GM20000 (cell line): ENCODE data around the gene ACSL4.
"Not testable (repeated sequence)": the region's sequence is repeated elsewhere in the genome, so short reads cannot be mapped to it uniquely, and the experiment has no call there.

ENCODE experiments used
- DNase-seq: peaks from one replicate; pipeline ENCODE4 v3.0.0; 2012; ENCODE audit warnings: low spot score
- CTCF ChIP-seq: IDR thresholded peaks from 2 replicates; pipeline ENCODE4 v1.5.1; 2012; ENCODE audit warnings: mild to moderate bottlenecking, control low read depth; ENCODE audit errors: extremely low read depth, missing control alignments

Gene ACSL4

GRCh38 chrX:109747681-109748080 is 14.6 kb upstream of the ACSL4 start:
- DNase-seq = no peak
- TF ChIP-seq CTCF = no peak

- no peak for DNase-seq
- TF ChIP-seq CTCF = no peak
These were observed 9.7 kb upstream of the ACSL4 start for GRCh38 chrX:109742722-109743121.

- not testable (repeated sequence) for DNase-seq
These were observed 7.8 kb upstream of the ACSL4 start for GRCh38 chrX:109740896-109741295.

- DNase-seq = no peak
- no peak for TF ChIP-seq CTCF
These were observed 7.4 kb upstream of the ACSL4 start for GRCh38 chrX:109740433-109740809.

- DNase-seq = no peak
- no peak for TF ChIP-seq CTCF
These were observed 6.8 kb upstream of the ACSL4 start for GRCh38 chrX:109739625-109740432.

GRCh38 chrX:109735202-109735744 is 2.2 kb upstream of the ACSL4 start:
- TF ChIP-seq CTCF = no peak
- no peak for DNase-seq

- DNase-seq = no peak
- no peak for TF ChIP-seq CTCF
These were observed 591 bp upstream of the ACSL4 start for GRCh38 chrX:109733613-109734083.
